ENCODE data around the gene EPN1.

GRCh38 chr19:55633861-55634260 lies 41.2 kb upstream of the EPN1 start:
- no peak for TF ChIP-seq CTCF (IDR thresholded peaks at IDR 0.05 in 4 of 5, conservative IDR thresholded peaks at IDR 0.05 in 1 of 5)
- TF ChIP-seq POLR2A (IDR thresholded peaks at IDR 0.05), result no peak

Measured in gastrocnemius medialis (tissue), 4 donors.